IPS-NIHi7 (cell line): ENCODE results near the gene S100A7A.
"Not testable (repeated sequence)": the region's sequence is repeated elsewhere in the genome, so short reads cannot be mapped to it uniquely, and the experiment has no call there.

Source experiments
- DNase-seq: peaks from one replicate; pipeline ENCODE4 v3.0.0; 2012; ENCODE audit warnings: mixed read lengths; ENCODE audit errors: extremely low spot score

Gene S100A7A

GRCh38 chr1:153422450-153423068 is 6.2 kb downstream of the S100A7A start:
- peak; percentile 71 for DNase-seq

- DNase-seq, result no peak
Measured at GRCh38 chr1:153426809-153427208, 10.5 kb downstream of the S100A7A start.

GRCh38 chr1:153428073-153428638 is 11.8 kb downstream of the S100A7A start:
- DNase-seq, result no peak

DNA sequence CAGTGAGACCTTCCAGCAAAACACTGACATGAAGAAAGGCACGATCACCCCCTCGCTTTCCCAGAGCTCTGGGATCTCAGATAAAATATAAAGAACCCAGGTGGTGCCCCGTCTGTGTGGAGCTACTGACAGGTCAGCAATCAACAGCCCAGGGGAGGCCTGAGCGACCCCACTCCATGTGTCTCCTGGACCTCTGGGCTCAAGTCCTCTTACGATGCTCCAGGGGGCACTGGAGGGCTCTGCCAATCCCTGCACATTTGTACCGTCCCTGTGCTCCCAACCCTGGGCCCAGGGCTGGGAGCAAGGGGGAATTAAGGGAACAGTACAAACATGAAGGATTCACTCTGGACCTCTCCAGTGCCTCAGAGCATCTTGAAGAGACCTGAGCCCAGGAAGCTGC is 12.5 kb downstream of the S100A7A start:
- peak; percentile 53 for DNase-seq

- no peak for DNase-seq
Measured at GRCh38 chr1:153429266-153430165, 13.2 kb downstream of the S100A7A start.

- no peak for DNase-seq
Measured at GRCh38 chr1:153430166-153430553, 13.8 kb downstream of the S100A7A start.

- DNase-seq, result no peak
Measured at GRCh38 chr1:153430561-153430960, 14.2 kb downstream of the S100A7A start.

DNA sequence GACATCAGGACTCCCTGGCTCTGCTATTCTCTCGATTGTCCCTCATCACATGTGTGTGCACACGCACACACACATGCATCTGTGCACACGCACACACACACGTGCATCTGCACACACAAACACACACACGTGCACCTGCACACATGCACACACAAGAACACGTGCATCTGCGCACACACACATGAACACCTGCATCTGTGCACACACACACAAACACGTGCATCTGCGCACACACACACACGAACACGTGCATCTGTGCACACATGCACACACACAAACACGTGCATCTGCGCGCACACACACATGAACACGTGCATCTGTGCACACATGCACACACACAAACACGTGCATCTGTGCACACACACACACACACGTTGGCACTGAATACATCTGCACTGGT is 14.7 kb downstream of the S100A7A start:
- no peak for DNase-seq

DNA sequence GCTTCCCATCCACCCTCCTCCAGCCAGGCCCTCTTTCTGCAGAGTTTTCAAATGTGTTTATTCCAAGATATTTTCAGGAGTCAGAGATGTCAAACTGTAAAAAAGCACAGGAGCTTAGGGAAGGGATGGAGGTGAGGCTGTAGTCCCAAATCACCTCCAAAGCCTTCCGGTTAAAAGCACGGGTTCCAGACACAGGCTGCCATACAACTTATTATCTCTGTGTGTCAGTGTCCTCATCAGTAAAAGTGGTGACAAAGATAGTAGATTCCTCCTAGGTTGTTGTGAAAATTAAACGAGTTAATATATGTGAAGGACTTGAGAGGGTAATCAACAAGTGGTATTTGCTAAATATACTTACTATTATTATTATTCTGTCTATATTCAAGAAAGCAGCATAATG is 15.1 kb downstream of the S100A7A start:
- DNase-seq, result no peak

DNA sequence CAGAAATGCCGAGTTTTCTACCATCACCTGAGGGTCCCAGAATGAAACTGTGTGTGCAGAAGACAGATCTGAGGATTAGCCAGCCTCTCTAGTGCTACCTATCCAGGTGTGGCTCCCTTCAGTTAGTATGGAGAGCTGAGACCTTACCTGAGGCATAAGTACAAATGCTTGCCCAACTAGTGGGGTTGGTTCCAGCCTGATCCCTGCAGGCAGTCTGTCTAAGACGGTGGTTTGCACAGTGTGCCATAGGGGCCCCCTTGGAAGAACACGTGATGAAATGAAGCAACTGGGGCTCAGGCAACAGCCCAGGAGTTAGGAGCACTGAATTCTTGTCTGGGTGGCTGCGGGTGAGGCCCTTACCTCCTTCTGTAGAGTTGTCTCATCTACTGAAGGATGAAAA is 15.6 kb downstream of the S100A7A start:
- no peak for DNase-seq

- no peak for DNase-seq
Measured at GRCh38 chr1:153432874-153433681, 16.8 kb downstream of the S100A7A start.

- no peak for DNase-seq
Measured at GRCh38 chr1:153434746-153435455, 18.6 kb downstream of the S100A7A start.

GRCh38 chr1:153437236-153437635 is 20.9 kb downstream of the S100A7A start:
- DNase-seq, result no peak

GRCh38 chr1:153438599-153438998 is 22.3 kb downstream of the S100A7A start:
- no peak for DNase-seq

GRCh38 chr1:153439273-153439672 is 23.0 kb downstream of the S100A7A start:
- DNase-seq, result no peak

- DNase-seq, result no peak
Measured at GRCh38 chr1:153441238-153441755, 25.0 kb downstream of the S100A7A start.

GRCh38 chr1:153443486-153443885 is 27.2 kb downstream of the S100A7A start:
- DNase-seq, result no peak

DNA sequence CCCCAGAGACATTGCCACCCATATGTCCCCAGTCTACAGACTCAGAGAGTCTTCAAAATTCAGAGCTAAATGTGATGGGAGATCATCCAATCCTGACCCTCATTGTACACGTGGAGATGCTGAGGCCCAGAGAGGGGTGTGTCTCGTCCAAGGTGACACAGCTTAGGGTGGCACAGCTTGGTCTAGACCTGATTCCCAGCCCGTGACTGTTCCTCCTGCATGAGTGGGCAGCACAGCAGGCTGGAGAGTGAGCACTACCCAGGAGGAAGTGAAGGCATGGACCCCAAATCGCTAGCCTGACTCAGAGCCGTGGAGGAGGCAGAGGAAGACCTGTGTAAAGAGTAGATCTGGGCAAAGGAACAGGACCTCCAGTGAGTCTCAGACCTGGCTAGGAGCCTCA is 27.8 kb downstream of the S100A7A start:
- no peak for DNase-seq

- DNase-seq, result no peak
Measured at GRCh38 chr1:153447498-153448170, 31.3 kb downstream of the S100A7A start.

- DNase-seq, result not testable (repeated sequence)
Measured at GRCh38 chr1:153448851-153449250, 32.5 kb downstream of the S100A7A start.

GRCh38 chr1:153456396-153456795 is 40.1 kb downstream of the S100A7A start:
- no peak for DNase-seq
